GM19395 (cell line): Measurements from ENCODE around the gene PLCH1.
A peak's percentile ranks its signal among the peaks of the same experiment; 100 is the strongest.

Experiments
- ATAC-seq: cut with Tn5 transposase; IDR thresholded peaks from one replicate; pipeline ENCODE4 v1.9.1; 2021; ENCODE audit warnings: mild to moderate bottlenecking, moderate library complexity; ENCODE audit not compliant: unreplicated experiment

Gene PLCH1

GRCh38 chr3:155497930-155498647, 246.8 kb downstream of the PLCH1 start:
- no peak for ATAC-seq

GRCh38 chr3:155496206-155496605, 248.7 kb downstream of the PLCH1 start:
- ATAC-seq = no peak

GRCh38 chr3:155495387-155495786, 249.5 kb downstream of the PLCH1 start:
- peak; percentile 89 for ATAC-seq

DNA sequence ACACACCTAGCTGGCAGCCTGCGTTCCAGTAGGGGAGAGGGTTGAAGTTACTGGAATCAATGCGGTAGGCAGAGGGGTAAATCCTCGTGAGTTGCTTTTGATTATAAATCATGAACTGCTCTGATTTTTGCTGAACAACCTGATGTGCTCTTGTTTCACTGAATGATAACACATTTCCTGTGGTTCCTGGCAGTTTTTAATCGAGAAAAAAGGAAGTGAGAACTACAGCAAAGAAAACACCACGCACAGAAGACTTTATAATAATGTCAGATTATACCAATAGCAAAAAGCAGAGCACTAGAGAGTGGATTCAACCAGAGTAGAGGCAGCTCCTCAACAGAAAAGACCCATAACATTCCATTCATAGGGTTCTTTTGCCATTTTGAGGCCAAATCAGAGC, 250.5 kb downstream of the PLCH1 start:
- ATAC-seq = peak; percentile 59

GRCh38 chr3:155492841-155493240, 252.0 kb downstream of the PLCH1 start:
- ATAC-seq = no peak

DNA sequence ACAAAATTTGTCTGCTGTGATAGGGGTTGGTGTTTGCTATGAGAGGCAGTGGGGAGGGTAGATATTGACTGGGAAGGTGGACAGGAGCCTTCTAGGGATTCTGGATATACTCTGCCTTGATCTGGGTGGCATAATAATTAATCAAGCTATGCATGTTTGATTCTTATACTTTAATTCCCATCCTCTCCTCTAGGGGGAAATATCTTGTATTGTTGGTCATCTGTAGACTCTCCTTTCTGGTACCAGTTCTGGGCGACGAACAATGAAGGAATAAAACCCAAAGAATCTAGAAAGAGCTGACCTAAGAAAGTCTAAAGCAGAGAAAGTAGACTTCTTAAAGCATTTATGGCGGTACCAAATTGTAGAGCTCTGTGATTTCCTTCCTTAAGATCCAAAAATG, 253.2 kb downstream of the PLCH1 start:
- ATAC-seq = no peak

- ATAC-seq = no peak
Observed at GRCh38 chr3:155488671-155489070, 256.2 kb downstream of the PLCH1 start.

DNA sequence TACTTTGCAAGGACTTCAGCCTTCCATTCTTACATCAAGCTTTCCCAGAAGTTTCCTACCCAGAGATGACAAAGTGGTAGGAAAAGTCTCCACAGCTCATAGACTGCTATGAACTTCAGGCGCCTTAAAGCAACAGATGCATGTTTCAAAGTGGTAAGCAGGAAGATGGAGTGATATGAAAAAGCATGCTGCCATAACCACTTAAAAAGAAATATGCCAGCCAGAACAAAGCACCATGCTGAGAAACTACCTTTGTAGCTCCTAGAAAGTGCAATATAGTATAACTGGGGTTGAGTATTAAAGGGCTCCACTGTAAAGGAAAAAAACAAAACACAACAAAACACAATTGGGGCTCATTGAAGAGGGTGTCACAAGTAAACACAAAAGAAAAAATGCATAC, 259.0 kb downstream of the PLCH1 start:
- no peak for ATAC-seq

- ATAC-seq = no peak
Observed at GRCh38 chr3:155481591-155481990, 263.3 kb downstream of the PLCH1 start.

DNA sequence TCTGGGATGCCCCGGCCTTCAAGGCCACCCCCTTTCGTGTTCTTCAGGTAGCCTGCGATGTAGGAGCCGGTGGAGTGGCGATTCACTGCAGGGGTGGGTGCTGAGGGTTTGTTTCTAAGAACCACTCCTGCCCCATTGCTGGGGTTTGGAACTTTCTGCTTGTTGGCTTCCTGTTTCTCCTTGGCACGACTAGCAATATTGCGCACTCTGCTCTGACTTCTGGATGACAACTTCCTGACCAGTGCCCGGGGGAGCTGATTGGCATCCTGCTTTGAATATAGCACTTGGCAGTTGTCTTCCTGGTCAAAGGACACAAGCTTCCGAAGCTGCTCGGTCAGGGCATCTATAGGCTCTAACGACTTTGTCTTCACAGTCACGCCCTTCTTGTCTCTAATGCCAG, 263.8 kb downstream of the PLCH1 start:
- ATAC-seq = no peak

GRCh38 chr3:155465664-155466063, 279.2 kb downstream of the PLCH1 start:
- no peak for ATAC-seq

DNA sequence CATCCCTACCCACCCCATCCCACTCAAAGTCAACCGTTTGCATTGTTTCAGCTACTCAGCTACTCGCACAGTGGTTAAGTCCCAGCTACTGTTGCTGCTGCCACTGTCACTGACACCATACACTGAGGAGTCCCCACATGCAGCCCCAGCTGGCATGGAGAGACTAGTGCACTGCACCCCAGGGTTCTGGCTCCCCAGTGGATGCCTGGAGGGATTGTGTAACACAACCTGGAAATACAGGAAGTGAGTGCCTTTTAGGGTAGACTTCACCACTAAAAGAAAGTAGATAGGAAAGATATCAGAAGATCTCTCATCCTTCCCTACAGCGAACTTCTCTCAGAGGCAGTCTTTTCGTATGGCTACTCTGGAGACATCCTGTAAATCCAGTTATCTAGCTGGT, 282.2 kb downstream of the PLCH1 start:
- ATAC-seq = no peak

DNA sequence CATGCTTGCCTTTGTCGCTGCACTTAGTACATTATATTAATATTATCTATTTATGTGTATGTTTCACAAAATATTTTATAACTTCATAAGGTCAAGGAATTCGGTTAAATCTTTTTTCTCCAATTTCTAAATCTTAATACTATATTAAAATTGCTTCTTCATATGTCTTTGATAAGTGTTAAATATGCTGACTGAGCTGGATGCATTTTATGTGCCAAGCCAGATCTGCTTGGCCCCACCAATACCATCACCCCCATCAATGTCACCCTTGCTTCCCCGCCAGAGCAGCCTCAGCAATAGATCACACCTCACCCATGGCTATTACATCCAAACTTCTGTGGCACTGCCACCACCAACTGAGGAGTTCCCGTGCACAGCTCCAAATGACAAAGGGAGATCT, 287.3 kb downstream of the PLCH1 start:
- ATAC-seq = no peak

DNA sequence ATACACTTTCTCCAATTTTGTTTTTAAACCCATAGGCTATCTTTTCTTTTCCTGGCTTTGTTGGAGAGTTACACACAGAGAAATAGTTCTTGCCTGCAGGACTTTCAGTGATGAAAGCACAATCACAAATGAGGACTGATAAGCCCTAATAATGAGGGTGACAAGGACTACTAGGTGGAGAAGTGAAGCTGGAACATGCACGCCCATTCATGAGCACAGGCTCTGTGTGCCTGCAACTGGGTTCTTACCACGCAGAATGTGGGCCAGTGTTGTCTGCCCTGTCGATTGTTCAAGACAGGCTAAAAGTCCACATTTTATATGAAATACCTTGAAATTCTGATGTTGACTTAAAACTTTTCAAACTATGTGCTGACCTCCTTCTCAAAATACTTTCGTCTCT, 289.1 kb downstream of the PLCH1 start:
- ATAC-seq = no peak

DNA sequence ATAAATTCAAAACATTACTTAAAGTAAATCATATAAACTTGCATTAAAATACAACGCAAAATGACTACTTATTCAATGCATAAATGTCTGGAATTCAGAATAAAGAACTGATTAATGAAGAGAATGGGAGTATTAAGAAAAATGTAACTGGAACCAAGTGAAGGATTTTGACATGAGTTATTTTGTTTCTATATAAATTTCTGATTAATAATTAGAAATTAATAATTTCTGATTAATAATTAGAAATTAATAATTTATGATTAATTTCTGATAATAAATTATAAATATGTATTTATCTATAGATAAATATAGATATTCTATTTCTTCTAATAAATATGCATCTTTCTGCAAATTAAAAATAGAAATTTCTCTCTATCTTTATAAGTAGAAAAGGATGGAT, 291.4 kb downstream of the PLCH1 start:
- ATAC-seq = no peak

- no peak for ATAC-seq
Observed at GRCh38 chr3:155449613-155450267, 295.1 kb downstream of the PLCH1 start.

DNA sequence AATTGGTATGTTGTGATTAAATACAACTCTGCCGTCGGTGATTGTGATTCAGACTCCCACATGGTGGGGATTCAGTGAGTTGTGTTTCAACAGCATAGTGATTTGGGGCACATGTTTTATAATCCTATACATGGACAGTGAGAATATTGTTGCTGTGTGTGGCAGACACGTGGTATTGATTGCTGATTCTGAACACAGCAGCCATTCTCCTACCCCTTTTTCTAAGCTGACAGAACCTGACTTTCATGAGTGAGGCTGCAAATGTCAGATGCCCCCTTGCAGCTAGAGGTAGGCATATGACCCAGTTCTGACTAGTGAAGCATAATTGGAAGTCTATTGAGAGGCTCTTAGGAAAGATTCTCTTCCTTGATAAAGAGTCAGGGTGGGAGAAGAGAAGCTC, 296.3 kb downstream of the PLCH1 start:
- ATAC-seq = no peak

DNA sequence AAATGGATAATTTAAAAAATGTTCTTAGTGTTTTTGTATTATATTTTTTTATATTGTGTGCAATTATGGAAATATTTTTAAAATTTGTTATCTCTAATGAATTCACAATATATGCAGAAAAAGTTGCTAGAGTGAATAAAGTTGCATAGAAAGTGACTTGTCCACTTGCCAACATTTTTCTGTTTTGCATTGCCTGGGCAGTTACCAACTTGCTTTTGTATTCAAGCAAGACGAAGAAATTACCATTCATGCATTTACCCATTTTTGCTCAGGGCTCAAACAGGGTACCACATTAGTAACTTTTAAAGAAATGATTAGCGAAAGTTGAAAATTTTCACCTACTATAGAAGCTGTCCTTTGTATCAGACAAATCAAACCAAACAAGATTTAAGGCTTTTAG, 298.5 kb downstream of the PLCH1 start:
- ATAC-seq = no peak

DNA sequence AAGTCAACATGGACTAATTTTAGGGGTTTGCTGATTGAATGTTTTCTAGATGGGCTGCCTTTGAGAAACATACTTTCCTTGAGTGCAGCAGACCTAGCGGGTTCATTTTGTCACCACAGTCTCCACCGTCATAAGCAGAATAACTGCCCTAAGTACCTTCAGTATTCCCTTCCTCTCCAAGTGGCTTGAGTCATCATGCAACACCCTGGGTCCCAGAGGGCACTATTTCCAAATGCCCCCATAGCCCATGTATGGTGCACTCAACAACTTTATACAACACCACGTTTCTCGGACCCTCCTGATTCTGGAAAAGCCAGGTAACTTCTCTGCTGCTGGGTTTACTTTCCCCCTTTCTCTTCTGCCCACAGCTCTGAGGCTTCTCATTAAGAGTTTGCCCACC, 300.1 kb downstream of the PLCH1 start:
- ATAC-seq = no peak

- ATAC-seq = no peak
Observed at GRCh38 chr3:155443815-155444214, 301.1 kb downstream of the PLCH1 start.

- no peak for ATAC-seq
Observed at GRCh38 chr3:155442072-155442471, 302.8 kb downstream of the PLCH1 start.

DNA sequence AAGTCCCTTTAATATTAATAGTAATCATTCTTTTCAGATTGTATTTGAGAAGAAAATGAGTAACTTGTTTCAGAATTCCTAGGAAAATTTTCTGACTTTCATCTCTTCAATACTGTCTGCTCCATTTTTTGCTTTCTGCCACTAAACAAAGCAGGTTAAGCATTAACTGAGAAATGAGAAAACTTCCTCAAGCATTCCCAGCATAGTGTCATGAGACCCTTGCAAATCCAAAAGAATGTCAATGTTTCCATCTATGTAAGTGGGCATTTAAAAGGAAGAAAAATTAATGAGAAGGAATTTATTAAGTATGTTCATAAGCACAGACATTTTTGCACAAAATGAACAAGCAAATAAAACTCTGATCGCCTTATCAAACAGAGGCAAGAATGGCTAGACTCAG, 303.4 kb downstream of the PLCH1 start:
- no peak for ATAC-seq

DNA sequence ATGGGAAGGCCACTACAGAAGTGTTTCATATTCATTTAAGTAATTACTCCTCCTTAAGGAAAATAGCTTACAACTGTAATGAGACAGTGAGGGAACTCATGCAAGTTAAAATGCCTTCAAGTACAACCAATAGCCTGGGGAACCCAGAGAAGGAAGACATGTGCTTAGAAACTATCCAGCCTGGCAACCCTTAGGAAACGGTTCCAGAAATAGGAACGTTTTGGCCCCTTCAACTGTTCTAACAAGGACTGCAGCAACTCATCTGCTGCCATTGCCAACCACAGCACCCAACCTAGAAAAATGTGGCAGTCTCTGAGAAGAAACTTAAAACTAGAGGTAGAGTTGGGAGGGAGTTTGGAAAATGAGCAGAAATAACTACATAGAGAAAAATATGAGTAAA, 303.8 kb downstream of the PLCH1 start:
- ATAC-seq = no peak
